OCI-LY7 (cell line): Measurements from ENCODE around the gene SPOPL. TPM values are rescaled to one million over a fixed set of nuclear protein-coding genes. Genes with fewer than 3 reads are reported as not detected.

Experiments used
- BruUV-seq: library from RNA; stranded (reverse); fragments of 400-500 nt; replicated peaks from 2 replicates; lab custom pipeline; 2021; lab: Mats Ljungman, UMichigan
- CTCF ChIA-PET: fragments of 300-600 bp; sonication (Branson Sonifier 250); formaldehyde crosslinking; loops from one replicate; lab custom pipeline; 2022; ENCODE audit warnings: antibody characterized with exemption; ENCODE audit not compliant: unreplicated experiment; lab: Charles Lee
- POLR2A ChIA-PET: fragments of 300-600 bp; sonication (Branson Sonifier 250); formaldehyde crosslinking; loops from one replicate; lab custom pipeline; 2022; ENCODE audit warnings: antibody characterized with exemption; lab: Charles Lee
- DNase-seq: peaks from one replicate; pipeline ENCODE4 v3.0.0-alpha.2; 2015; ENCODE audit warnings: low spot score
- H2AFZ ChIP-seq: fragments of 200-600 bp; sonication (generic), shearing (Covaris generic); 2 replicates; pipeline ENCODE4 v1.6.1; 2014; ENCODE audit warnings: mild to moderate bottlenecking, antibody characterized with exemption, low read length, moderate library complexity
- H3K27ac ChIP-seq: fragments of 200-600 bp; sonication (generic); 2 replicates; pipeline ENCODE4 v1.5.1; 2014; ENCODE audit warnings: mixed run types, low read depth, mild to moderate bottlenecking, moderate library complexity, low read length, inconsistent platforms; ENCODE audit not compliant: poor library complexity, severe bottlenecking
- H3K36me3 ChIP-seq: fragments of 200-600 bp; sonication (generic); 2 replicates; pipeline ENCODE4 v1.6.1; 2014; ENCODE audit warnings: mild to moderate bottlenecking, antibody characterized with exemption, low read length, moderate library complexity, mixed read lengths; ENCODE audit not compliant: insufficient read depth
- H3K4me1 ChIP-seq: fragments of 200-600 bp; sonication (generic); 2 replicates; pipeline ENCODE4 v1.5.1; 2014; ENCODE audit warnings: mild to moderate bottlenecking, low read length; ENCODE audit not compliant: insufficient read depth, poor library complexity, severe bottlenecking
- H3K4me2 ChIP-seq: fragments of 200-600 bp; sonication (generic); 2 replicates; pipeline ENCODE4 v1.6.1; 2014; ENCODE audit warnings: mild to moderate bottlenecking, low read length
- H3K4me3 ChIP-seq: fragments of 200-600 bp; sonication (generic); 2 replicates; pipeline ENCODE4 v1.5.1; 2014; ENCODE audit warnings: mild to moderate bottlenecking, low read depth, low read length; ENCODE audit not compliant: poor library complexity, severe bottlenecking
- H3K79me2 ChIP-seq: fragments of 200-600 bp; sonication (generic); 2 replicates; pipeline ENCODE4 v1.6.1; 2016; ENCODE audit warnings: low read depth, mild to moderate bottlenecking, low read length, moderate library complexity, mixed read lengths; ENCODE audit not compliant: insufficient read depth
- H3K9me2 ChIP-seq: fragments of 200-600 bp; sonication (generic); 2 replicates; pipeline ENCODE4 v1.6.1; 2016; ENCODE audit warnings: mild to moderate bottlenecking, low read length, mixed read lengths; ENCODE audit not compliant: insufficient read depth
- H3K9me3 ChIP-seq: fragments of 200-600 bp; sonication (generic); 2 replicates; pipeline ENCODE4 v1.6.1; 2014; ENCODE audit warnings: mild to moderate bottlenecking, mixed run types, low read length, mixed read lengths
- H4K20me1 ChIP-seq: fragments of 200-600 bp; sonication (generic); 2 replicates; pipeline ENCODE4 v1.6.1; 2014; ENCODE audit warnings: mild to moderate bottlenecking, antibody characterized with exemption, low read length, moderate library complexity, mixed read lengths; ENCODE audit not compliant: insufficient read depth
- CTCF ChIP-seq: fragments of 200-600 bp; sonication (generic); conservative IDR thresholded peaks from 2 replicates; pipeline ENCODE4 v1.5.1; 2014; ENCODE audit warnings: mild to moderate bottlenecking, antibody characterized with exemption, low read length, moderate library complexity, mixed read lengths
- EZH2phosphoT487 ChIP-seq: fragments of 200-600 bp; sonication (generic); IDR thresholded peaks from 2 replicates; pipeline ENCODE4 v1.6.1; 2018; ENCODE audit warnings: low read depth, borderline replicate concordance, mild to moderate bottlenecking, mixed run types, antibody characterized with exemption, low read length, moderate library complexity, mixed read lengths
- intact Hi-C: fragments of 100-400 bp; cut with micrococcal nuclease; formaldehyde crosslinking; loops from one replicate; pipeline ENCODE4 v1.10.0; 2022; ENCODE audit not compliant: unreplicated experiment
- total RNA-seq, 2 experiments: library from RNA; depleted of rRNA in 1 of 2; stranded (reverse); fragments of >200 nt in 1 of 2; shearing (Covaris generic) in 1 of 2; gene quantifications; 2 replicates each; pipeline ENCODE4 v1.2.3, GENCODE V29; 2014 to 2022

Gene SPOPL
- total RNA-seq, 2 experiments from 2014 or later = 11.4 to 18.3 TPM

- ChIA-PET CTCF (no interaction called here), POLR2A (no interaction called here)
- Histone ChIP-seq H3K79me2 (no peaks in the 10 kb centered on the region), H4K20me1 (no peaks in the 10 kb centered on the region), H3K27ac (no peak overlapping the region), H3K36me3 (no peaks in the 10 kb centered on the region), H3K4me1 (no peaks in the 10 kb centered on the region), H2AFZ (no peak overlapping the region), H3K4me2 (no peak overlapping the region), H3K4me3 (no peak overlapping the region), H3K9me2 (no peaks in the 10 kb centered on the region), H3K9me3 (no peaks in the 10 kb centered on the region)
- TF ChIP-seq CTCF (no peak), EZH2phosphoT487 (no peak)
- DNase-seq = no peak
- no TSS peak for BruUV-seq
- intact Hi-C loops = no loop called here
Observed at GRCh38 chr2:138609446-138609845, 107.9 kb downstream of the SPOPL start.

- no peaks in the 10 kb centered on the region for H4K20me1 ChIP-seq
- H3K9me2 ChIP-seq = no peaks in the 10 kb centered on the region
- H3K4me2 ChIP-seq = no peak overlapping the region
- no peak for DNase-seq
- ChIA-PET CTCF (no interaction called here), POLR2A (no interaction called here)
- no peak for TF ChIP-seq CTCF
- no peak for TF ChIP-seq EZH2phosphoT487
- H3K9me3 ChIP-seq = no peaks in the 10 kb centered on the region
- H3K4me3 ChIP-seq = no peak overlapping the region
- no peak overlapping the region for H2AFZ ChIP-seq
- intact Hi-C loops = no loop called here
- H3K27ac ChIP-seq = no peak overlapping the region
- no peaks in the 10 kb centered on the region for H3K4me1 ChIP-seq
- H3K36me3 ChIP-seq = no peaks in the 10 kb centered on the region
- BruUV-seq = no TSS peak
- H3K79me2 ChIP-seq = no peaks in the 10 kb centered on the region
Observed at GRCh38 chr2:138610201-138610953, 108.8 kb downstream of the SPOPL start.

- Histone ChIP-seq H3K4me2 (no peak overlapping the region), H3K79me2 (no peaks in the 10 kb centered on the region), H4K20me1 (no peaks in the 10 kb centered on the region), H3K4me1 (no peaks in the 10 kb centered on the region), H3K9me2 (no peaks in the 10 kb centered on the region), H2AFZ (no peak overlapping the region), H3K4me3 (no peak overlapping the region), H3K36me3 (no peaks in the 10 kb centered on the region), H3K9me3 (no peaks in the 10 kb centered on the region), H3K27ac (no peak overlapping the region)
- ChIA-PET CTCF (no interaction called here), POLR2A (no interaction called here)
- no peak for DNase-seq
- BruUV-seq = no TSS peak
- no peak for TF ChIP-seq CTCF
- TF ChIP-seq EZH2phosphoT487 = no peak
- intact Hi-C loops = no loop called here
Observed at GRCh38 chr2:138615257-138615656, 113.7 kb downstream of the SPOPL start.
